ENCODE data around the gene SLC16A4.

DNA sequence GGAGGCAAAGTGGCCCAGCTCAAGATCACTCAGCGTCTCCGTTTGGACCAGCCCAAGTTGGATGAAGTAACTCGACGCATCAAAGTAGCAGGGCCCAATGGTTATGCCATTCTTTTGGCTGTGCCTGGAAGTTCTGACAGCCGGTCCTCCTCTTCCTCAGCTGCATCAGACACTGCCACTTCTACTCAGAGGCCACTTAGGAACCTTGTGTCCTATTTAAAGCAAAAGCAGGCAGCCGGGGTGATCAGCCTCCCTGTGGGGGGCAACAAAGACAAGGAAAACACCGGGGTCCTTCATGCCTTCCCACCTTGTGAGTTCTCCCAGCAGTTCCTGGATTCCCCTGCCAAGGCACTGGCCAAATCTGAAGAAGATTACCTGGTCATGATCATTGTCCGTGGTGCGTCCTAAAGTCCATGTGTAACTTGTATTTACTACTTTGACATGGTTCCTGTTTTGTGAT lies 48.9 kb downstream of the SLC16A4 start:
- TF ChIP-seq, protein P1, sequence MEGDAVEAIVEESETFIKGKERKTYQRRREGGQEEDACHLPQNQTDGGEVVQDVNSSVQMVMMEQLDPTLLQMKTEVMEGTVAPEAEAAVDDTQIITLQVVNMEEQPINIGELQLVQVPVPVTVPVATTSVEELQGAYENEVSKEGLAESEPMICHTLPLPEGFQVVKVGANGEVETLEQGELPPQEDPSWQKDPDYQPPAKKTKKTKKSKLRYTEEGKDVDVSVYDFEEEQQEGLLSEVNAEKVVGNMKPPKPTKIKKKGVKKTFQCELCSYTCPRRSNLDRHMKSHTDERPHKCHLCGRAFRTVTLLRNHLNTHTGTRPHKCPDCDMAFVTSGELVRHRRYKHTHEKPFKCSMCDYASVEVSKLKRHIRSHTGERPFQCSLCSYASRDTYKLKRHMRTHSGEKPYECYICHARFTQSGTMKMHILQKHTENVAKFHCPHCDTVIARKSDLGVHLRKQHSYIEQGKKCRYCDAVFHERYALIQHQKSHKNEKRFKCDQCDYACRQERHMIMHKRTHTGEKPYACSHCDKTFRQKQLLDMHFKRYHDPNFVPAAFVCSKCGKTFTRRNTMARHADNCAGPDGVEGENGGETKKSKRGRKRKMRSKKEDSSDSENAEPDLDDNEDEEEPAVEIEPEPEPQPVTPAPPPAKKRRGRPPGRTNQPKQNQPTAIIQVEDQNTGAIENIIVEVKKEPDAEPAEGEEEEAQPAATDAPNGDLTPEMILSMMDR (IDR thresholded peaks at IDR 0.05) = no peak
- TF ChIP-seq POLR2A (IDR thresholded peaks at IDR 0.05) = no peak

Data from vagina (tissue), 2 donors.